ENCODE results near the gene SPRED2. TPM values are rescaled to one million over a fixed set of nuclear protein-coding genes. Genes with fewer than 3 reads are reported as not detected.

SPRED2 gene
- total and polyA plus RNA-seq, 4 donors: 6.7 to 7.5 (median 7.1) TPM

DNA sequence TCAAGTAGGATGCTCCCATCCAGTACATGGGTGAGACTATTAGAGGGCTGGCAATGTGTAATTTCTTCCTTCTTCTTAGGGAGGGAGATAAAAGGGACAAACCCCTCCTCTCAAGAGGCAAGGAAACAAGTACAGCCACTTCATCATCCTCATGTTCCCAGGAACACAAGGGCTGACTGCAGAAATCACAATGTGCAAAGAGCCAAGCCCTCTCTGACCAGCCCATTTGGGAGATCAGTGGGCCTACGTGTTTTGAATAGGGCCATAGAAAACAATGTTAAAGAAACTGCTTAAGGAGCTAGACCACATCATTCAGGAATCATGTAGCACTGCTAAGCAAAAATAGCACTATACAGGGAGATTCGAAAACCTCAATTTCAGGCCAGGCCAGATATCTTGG lies 107.3 kb downstream of the SPRED2 start:
- Histone ChIP-seq H3K9ac (ENCODE audit: low read depth in 1 of 2, low read length in 2 of 2) (no peak overlapping the region), H3K4me1 (ENCODE audit: control insufficient read depth in 4 of 4, insufficient read depth in 4 of 4, low read length in 3 of 4) (no peaks in the 10 kb centered on the region), H3K4me3 (ENCODE audit: low read depth in 1 of 3, low read length in 3 of 3) (no peak overlapping the region), H3K36me3 (ENCODE audit: control insufficient read depth in 4 of 4, insufficient read depth in 3 of 4, low read depth in 1 of 4, low read length in 3 of 4) (peaks cover 0 to 16% (median 11%) of the 10 kb centered on the region in 4 donors), H3K27ac (ENCODE audit: low read depth in 1 of 2, low read length in 2 of 2) (no peak overlapping the region), H3K27me3 (ENCODE audit: control insufficient read depth in 4 of 4, insufficient read depth in 4 of 4, low read length in 3 of 4) (no peaks in the 10 kb centered on the region), H3K9me3 (ENCODE audit: control insufficient read depth in 4 of 4, low read length in 3 of 4) (no peaks in the 10 kb centered on the region)
- no peak for DNase-seq (ENCODE audit: low spot score)
- 98% methylated on average over 2 of the region's 2 CpGs for WGBS
- TF ChIP-seq HNF4G (IDR thresholded peaks at IDR 0.05) (no peak), RXRA (IDR thresholded peaks at IDR 0.05) (no peak), FOXA1 (IDR thresholded peaks at IDR 0.05) (no peak), CTCF (IDR thresholded peaks at IDR 0.05; ENCODE audit: low read depth, low read length, missing input control) (no peak), YY1 (IDR thresholded peaks at IDR 0.05) (no peak), GABPA (IDR thresholded peaks at IDR 0.05 in 1 of 2, conservative IDR thresholded peaks at IDR 0.05 in 1 of 2) (no peak), TAF1 (conservative IDR thresholded peaks at IDR 0.05) (no peak)
- TF ChIP-seq, protein P1, sequence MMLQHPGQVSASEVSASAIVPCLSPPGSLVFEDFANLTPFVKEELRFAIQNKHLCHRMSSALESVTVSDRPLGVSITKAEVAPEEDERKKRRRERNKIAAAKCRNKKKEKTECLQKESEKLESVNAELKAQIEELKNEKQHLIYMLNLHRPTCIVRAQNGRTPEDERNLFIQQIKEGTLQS (IDR thresholded peaks at IDR 0.05): no peak

DNA sequence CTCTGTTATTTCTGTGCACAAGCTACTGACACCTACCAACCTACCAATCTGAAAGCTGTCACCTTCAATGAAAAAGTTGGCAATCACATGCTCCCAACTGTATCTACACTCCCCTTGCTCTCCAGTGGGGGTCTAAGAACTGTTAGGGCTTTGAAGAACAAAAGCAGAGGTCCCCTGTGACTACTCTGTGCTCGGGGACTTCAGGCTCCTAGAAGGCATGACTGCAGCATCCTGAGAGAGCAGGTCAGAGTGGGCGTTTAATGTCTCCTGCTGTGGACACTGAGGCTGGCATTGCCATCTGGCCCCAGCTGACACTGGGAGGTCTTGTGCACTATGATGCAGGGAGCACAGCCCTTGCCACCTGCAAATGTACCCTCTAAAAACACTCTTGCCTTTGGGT lies 111.5 kb downstream of the SPRED2 start:
- Histone ChIP-seq H3K36me3 (ENCODE audit: control insufficient read depth in 4 of 4, insufficient read depth in 3 of 4, low read depth in 1 of 4, low read length in 3 of 4) (peaks cover 0 to 7% (median 2%) of the 10 kb centered on the region in 4 donors), H3K9me3 (ENCODE audit: control insufficient read depth in 4 of 4, low read length in 3 of 4) (no peaks in the 10 kb centered on the region), H3K27ac (ENCODE audit: low read depth in 1 of 2, low read length in 2 of 2) (no peak overlapping the region), H3K9ac (ENCODE audit: low read depth in 1 of 2, low read length in 2 of 2) (no peak overlapping the region), H3K4me3 (ENCODE audit: low read depth in 1 of 3, low read length in 3 of 3) (no peak overlapping the region), H3K4me1 (ENCODE audit: control insufficient read depth in 4 of 4, insufficient read depth in 4 of 4, low read length in 3 of 4) (peaks cover 0 to 5% (median 0%) of the 10 kb centered on the region in 4 donors), H3K27me3 (ENCODE audit: control insufficient read depth in 4 of 4, insufficient read depth in 4 of 4, low read length in 3 of 4) (no peaks in the 10 kb centered on the region)
- 98% methylated on average over 2 of the region's 2 CpGs for whole genome bisulfite sequencing
- TF ChIP-seq NR2F2 (IDR thresholded peaks at IDR 0.05) (no peak), HNF4A (conservative IDR thresholded peaks at IDR 0.05) (no peak), FOXA1 (IDR thresholded peaks at IDR 0.05) (no peak), TAF1 (conservative IDR thresholded peaks at IDR 0.05) (no peak), ZBTB33 (IDR thresholded peaks at IDR 0.05) (no peak), CTCF (IDR thresholded peaks at IDR 0.05; ENCODE audit: low read depth, low read length, missing input control) (no peak), YY1 (IDR thresholded peaks at IDR 0.05) (no peak), EGR1 (IDR thresholded peaks at IDR 0.05; ENCODE audit: low read depth in 2 of 2) (no peak), HNF4G (IDR thresholded peaks at IDR 0.05) (no peak), GABPA (IDR thresholded peaks at IDR 0.05 in 1 of 2, conservative IDR thresholded peaks at IDR 0.05 in 1 of 2) (no peak), SP1 (IDR thresholded peaks at IDR 0.05) (no peak)
- TF ChIP-seq, protein P2, sequence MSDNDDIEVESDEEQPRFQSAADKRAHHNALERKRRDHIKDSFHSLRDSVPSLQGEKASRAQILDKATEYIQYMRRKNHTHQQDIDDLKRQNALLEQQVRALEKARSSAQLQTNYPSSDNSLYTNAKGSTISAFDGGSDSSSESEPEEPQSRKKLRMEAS (IDR thresholded peaks at IDR 0.05): no peak
- TF ChIP-seq, protein P1 (IDR thresholded peaks at IDR 0.05): no peak
- DNase-seq (ENCODE audit: low spot score): no peak
